ENCODE measurements around the gene DMKN.

Gene DMKN

DNA sequence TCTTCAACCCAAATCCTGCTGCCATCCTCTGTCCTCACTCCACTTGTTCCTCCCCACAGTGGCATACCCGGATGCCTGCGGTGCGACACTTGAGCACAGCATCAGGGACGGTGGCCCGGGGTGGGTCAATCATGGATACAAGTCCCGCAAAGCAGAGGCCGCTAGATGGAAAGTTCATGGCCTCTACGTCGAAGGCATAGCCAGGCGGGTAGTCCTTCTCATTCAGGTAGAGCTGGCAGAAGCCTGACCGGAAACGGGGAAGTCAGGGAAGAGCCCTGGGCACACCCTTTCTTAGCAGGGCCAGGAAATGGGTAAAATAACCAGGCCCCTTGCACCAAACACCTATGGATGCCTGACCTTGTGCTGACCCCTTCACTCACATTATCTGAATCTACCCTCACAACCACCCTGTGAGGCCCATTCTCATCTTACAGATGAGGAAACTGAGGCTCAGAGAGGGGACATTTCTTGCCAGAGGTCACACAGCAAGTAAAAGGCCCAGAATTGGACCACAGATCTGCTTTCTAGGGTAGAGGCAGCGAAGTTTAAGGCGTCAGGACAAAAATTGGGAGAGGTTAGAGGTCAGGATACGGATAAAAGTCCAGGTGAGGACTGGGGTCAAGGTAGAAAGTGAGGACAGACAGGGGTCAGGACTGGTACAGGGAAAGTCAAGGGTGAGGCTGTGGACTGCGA is 43.5 kb upstream of the DMKN start:
- peaks cover 25 to 42% of the 10 kb centered on the region in 2 donors for H3K27me3 ChIP-seq (ENCODE audit: control insufficient read depth in 1 of 2, insufficient read depth in 2 of 2, low read length in 2 of 2)

DNA sequence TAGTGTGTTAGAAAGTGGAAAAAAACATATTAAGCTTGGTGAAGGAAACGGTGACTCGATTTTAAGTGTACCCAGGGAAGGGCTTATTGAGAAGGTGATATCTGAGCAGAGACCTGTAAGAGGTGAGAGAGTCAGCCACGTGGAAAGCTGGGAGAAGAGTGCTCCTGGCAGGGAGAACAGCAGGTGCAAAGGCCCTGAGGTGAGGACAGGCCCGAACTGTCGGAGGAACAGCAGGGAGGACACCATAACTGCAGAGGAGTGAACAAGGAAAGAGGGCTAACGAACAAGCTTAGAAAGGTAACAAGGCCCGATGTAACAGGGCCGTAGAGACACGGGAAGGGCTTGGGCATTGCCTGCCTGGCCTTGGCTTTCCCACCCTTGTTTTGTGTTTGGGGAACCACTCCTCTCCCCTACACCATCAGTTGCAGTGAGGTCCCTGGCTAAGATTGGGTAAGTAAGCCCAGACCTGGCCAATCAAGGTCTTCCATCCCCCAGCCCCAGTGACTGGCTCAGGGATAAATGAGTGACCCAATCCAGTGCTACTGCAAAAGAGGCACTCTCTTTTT is 42.7 kb upstream of the DMKN start:
- H3K27me3 ChIP-seq (ENCODE audit: control insufficient read depth in 1 of 2, insufficient read depth in 2 of 2, low read length in 2 of 2) = peaks cover 22 to 42% of the 10 kb centered on the region in 2 donors
- H3K4me1 ChIP-seq (ENCODE audit: control insufficient read depth, insufficient read depth, low read length) = peaks cover 7% of the 10 kb centered on the region
- H3K9ac ChIP-seq (ENCODE audit: low read length in 2 of 2) = no peak overlapping the region
- no peaks in the 10 kb centered on the region for H3K36me3 ChIP-seq (ENCODE audit: control insufficient read depth in 2 of 2, insufficient read depth in 2 of 2, low read length in 2 of 2)
- H3K27ac ChIP-seq (ENCODE audit: low read length) = no peak overlapping the region
- no peaks in the 10 kb centered on the region for H3K9me3 ChIP-seq (ENCODE audit: control insufficient read depth in 2 of 2, low read length in 2 of 2)
- no peak overlapping the region for H3K4me3 ChIP-seq (ENCODE audit: low read length in 2 of 2)

More for the DNA sequence above, 43.5 kb upstream of the DMKN start:
- H3K36me3 ChIP-seq (ENCODE audit: control insufficient read depth in 2 of 2, insufficient read depth in 2 of 2, low read length in 2 of 2) = no peaks in the 10 kb centered on the region
- no peaks in the 10 kb centered on the region for H3K9me3 ChIP-seq (ENCODE audit: control insufficient read depth in 2 of 2, low read length in 2 of 2)
- H3K9ac ChIP-seq (ENCODE audit: low read length in 2 of 2) = no peak overlapping the region
- H3K27ac ChIP-seq (ENCODE audit: low read length) = no peak overlapping the region
- H3K4me3 ChIP-seq (ENCODE audit: low read length in 2 of 2) = no peak overlapping the region
- H3K4me1 ChIP-seq (ENCODE audit: control insufficient read depth, insufficient read depth, low read length) = peaks cover 7% of the 10 kb centered on the region

DNA sequence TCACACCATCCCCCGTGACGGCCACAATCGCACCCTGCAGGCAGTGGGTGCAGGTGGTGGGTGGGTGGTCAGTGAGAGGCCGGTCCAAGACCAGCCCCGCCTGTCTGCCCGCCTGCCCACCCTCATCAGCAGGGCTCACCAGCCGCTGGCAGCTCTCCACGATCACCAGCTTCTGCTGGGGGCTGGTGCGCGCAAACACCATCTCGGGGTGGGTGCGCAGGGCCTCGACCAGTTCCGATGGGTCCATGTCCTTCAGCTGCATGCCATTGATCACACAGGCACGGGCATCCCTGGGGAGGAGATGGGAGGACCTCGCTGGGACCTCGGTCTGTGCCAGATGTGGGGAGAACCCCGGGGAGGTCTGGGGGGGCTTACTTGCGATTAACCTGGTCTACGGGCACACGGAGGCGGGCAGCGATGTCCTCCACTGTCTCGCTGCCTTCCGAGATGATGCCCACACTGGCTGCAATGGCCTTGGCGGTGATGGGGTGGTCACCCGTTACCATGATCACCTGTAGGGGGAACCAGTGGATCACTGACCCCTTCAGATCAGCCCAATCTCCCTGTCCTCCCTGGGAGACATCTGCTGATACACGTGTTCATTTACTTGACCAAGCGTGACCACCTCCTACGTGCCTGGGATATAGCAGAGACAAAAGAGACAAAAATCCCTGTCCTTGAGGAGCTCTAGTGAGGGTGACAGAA is 42.0 kb upstream of the DMKN start:
- Histone ChIP-seq H3K9ac (ENCODE audit: low read length in 2 of 2) (no peak overlapping the region), H3K27ac (ENCODE audit: low read length) (no peak overlapping the region), H3K4me1 (ENCODE audit: control insufficient read depth, insufficient read depth, low read length) (peaks cover 7% of the 10 kb centered on the region), H3K9me3 (ENCODE audit: control insufficient read depth in 2 of 2, low read length in 2 of 2) (no peaks in the 10 kb centered on the region), H3K36me3 (ENCODE audit: control insufficient read depth in 2 of 2, insufficient read depth in 2 of 2, low read length in 2 of 2) (no peaks in the 10 kb centered on the region), H3K4me3 (ENCODE audit: low read length in 2 of 2) (no peak overlapping the region), H3K27me3 (ENCODE audit: control insufficient read depth in 1 of 2, insufficient read depth in 2 of 2, low read length in 2 of 2) (peaks cover 22 to 41% of the 10 kb centered on the region in 2 donors)

DNA sequence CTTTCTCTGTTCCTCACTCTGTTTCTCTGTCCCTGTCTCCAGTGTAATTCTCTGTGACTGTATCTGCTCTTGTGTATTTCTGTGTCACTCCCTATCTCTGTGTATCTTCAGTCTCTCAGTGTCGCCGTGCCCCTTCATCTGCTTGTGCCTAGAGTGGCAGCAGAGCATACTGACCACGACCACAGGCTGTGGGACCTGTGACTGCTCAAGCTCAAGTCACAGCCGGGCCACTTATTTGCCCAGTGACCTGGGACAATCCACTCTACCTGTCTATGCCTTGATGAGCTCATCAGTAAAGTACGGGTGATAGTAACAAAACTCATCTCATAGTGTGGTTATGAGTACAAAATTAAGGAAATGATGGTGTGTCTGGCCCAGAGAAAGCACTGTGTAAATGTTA is 40.6 kb upstream of the DMKN start:
- H3K4me1 ChIP-seq (ENCODE audit: control insufficient read depth, insufficient read depth, low read length) = peaks cover 7% of the 10 kb centered on the region
- H3K9me3 ChIP-seq (ENCODE audit: control insufficient read depth in 2 of 2, low read length in 2 of 2) = no peaks in the 10 kb centered on the region
- no peaks in the 10 kb centered on the region for H3K36me3 ChIP-seq (ENCODE audit: control insufficient read depth in 2 of 2, insufficient read depth in 2 of 2, low read length in 2 of 2)
- peaks cover 11 to 29% of the 10 kb centered on the region in 2 donors for H3K27me3 ChIP-seq (ENCODE audit: control insufficient read depth in 1 of 2, insufficient read depth in 2 of 2, low read length in 2 of 2)
- no peak overlapping the region for H3K9ac ChIP-seq (ENCODE audit: low read length in 2 of 2)
- H3K4me3 ChIP-seq (ENCODE audit: low read length in 2 of 2) = no peak overlapping the region
- no peak overlapping the region for H3K27ac ChIP-seq (ENCODE audit: low read length)

DNA sequence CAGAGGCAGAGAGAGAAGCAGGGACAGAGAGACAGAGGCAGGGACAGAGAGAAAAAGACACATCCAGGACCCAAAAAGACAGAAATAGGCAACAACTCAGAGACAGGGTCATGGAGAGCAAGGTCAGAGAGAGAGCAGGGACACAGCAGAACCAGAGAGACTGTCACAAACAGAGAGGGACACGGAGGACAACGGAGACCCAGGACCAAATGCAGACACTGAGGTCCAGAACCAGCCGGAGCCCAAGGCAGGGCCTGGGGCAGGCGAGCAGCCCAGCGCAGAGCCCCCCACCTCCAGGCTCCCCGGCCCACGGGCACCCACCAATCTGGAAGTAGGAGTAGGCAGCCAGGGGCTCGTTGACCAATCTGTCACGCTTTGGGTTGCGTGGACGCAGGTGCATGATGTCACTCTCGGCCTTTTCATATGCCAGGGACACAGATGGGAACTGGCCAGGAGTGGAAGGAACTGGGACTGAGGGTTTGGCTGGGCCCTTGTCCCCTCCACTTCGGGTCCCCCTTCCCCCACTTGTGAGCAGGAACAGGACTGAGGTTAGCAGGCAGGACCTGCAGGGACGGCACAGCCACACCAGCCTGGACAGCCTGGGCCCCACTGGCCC is 40.0 kb upstream of the DMKN start:
- Histone ChIP-seq H3K4me3 (ENCODE audit: low read length in 2 of 2) (no peak overlapping the region), H3K4me1 (ENCODE audit: control insufficient read depth, insufficient read depth, low read length) (peaks cover 7% of the 10 kb centered on the region), H3K9me3 (ENCODE audit: control insufficient read depth in 2 of 2, low read length in 2 of 2) (no peaks in the 10 kb centered on the region), H3K9ac (ENCODE audit: low read length in 2 of 2) (no peak overlapping the region), H3K36me3 (ENCODE audit: control insufficient read depth in 2 of 2, insufficient read depth in 2 of 2, low read length in 2 of 2) (no peaks in the 10 kb centered on the region), H3K27ac (ENCODE audit: low read length) (no peak overlapping the region), H3K27me3 (ENCODE audit: control insufficient read depth in 1 of 2, insufficient read depth in 2 of 2, low read length in 2 of 2) (peaks cover 6 to 23% of the 10 kb centered on the region in 2 donors)

DNA sequence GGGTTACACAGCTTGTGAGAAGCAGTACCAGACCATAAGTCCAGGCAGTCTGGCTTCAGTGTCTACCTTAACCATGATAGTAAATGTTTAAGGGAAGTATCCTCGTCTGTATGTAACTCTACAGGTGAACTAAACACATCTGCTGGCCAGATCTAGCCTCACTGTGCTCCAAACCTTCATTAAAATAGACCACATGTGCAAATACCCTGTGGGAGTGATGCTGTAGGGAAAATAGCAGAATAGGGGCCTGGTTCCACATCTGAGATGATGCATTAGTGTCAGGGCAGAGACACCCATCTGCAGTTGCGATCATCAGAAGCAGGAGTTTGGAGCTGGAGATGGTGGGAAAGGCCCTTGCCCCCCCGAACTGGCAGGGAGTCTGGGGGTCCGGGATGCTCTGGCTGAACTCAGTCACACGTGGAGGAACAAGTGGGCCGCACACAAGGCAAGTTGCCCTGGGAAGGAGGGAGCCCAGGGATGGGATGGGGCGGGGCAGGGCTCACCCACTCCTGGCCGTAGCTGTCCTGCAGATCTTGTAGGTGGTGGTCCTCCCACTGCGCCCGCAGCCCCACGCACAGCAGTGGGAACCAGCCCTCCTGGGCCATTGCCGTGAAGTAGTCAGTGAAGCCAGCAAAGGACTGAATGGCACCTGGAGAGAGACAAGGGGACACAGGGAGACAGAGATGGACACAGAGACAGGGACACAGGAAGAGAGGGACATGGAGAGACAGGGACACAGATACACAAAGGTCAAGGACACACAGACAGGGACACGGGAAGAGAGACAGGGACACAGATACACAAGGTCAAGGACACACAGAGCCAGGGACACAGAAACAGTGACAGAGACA is 39.3 kb upstream of the DMKN start:
- peaks cover 0 to 20% of the 10 kb centered on the region in 2 donors for H3K27me3 ChIP-seq (ENCODE audit: control insufficient read depth in 1 of 2, insufficient read depth in 2 of 2, low read length in 2 of 2)
- H3K27ac ChIP-seq (ENCODE audit: low read length) = no peak overlapping the region

DNA sequence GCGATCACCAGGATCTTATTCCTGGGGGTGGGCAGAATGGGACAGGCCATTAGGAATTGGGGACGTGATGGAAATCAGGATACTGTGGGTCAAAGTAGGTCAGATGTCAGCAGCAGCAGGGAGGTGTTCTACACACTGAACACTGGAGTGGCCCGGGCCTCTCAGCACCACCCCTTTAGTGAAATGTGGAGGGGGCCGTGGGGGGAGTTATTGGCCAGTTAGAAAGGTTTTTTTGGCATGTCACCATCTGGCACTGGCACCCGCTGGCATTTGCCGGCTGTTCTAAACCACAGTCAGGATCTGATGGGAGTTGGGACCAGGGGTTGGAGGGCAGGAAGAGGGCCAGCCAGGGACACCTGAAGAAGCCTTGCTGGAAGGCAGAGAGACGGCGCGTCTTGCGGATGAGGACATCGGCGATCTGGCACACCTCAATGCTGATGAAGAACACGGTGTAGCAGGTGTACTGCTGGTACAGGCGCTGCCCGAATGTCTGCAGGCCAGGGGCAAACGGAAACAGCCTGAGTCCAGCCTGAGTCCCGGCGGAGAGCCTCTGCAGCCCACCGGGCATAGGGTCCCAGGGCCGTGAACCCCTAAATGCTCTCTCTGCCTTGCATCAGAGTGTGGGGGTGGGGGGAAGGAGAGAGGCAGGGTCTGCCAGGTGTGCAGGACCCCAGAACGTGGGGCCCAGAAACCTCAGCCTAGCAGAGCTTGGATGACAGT is 37.8 kb upstream of the DMKN start:
- H3K9me3 ChIP-seq (ENCODE audit: control insufficient read depth in 2 of 2, low read length in 2 of 2) = no peaks in the 10 kb centered on the region
- no peak overlapping the region for H3K27ac ChIP-seq (ENCODE audit: low read length)
- peaks cover 0 to 9% of the 10 kb centered on the region in 2 donors for H3K27me3 ChIP-seq (ENCODE audit: control insufficient read depth in 1 of 2, insufficient read depth in 2 of 2, low read length in 2 of 2)
- H3K4me1 ChIP-seq (ENCODE audit: control insufficient read depth, insufficient read depth, low read length) = peaks cover 10% of the 10 kb centered on the region
- no peak overlapping the region for H3K4me3 ChIP-seq (ENCODE audit: low read length in 2 of 2)
- H3K9ac ChIP-seq (ENCODE audit: low read length in 2 of 2) = no peak overlapping the region
- peaks cover 0 to 5% of the 10 kb centered on the region in 2 donors for H3K36me3 ChIP-seq (ENCODE audit: control insufficient read depth in 2 of 2, insufficient read depth in 2 of 2, low read length in 2 of 2)

More for the DNA sequence above, 39.3 kb upstream of the DMKN start:
- H3K36me3 ChIP-seq (ENCODE audit: control insufficient read depth in 2 of 2, insufficient read depth in 2 of 2, low read length in 2 of 2) = no peaks in the 10 kb centered on the region
- no peaks in the 10 kb centered on the region for H3K9me3 ChIP-seq (ENCODE audit: control insufficient read depth in 2 of 2, low read length in 2 of 2)
- peaks cover 2% of the 10 kb centered on the region for H3K4me1 ChIP-seq (ENCODE audit: control insufficient read depth, insufficient read depth, low read length)
- no peak overlapping the region for H3K9ac ChIP-seq (ENCODE audit: low read length in 2 of 2)
- no peak overlapping the region for H3K4me3 ChIP-seq (ENCODE audit: low read length in 2 of 2)

DNA sequence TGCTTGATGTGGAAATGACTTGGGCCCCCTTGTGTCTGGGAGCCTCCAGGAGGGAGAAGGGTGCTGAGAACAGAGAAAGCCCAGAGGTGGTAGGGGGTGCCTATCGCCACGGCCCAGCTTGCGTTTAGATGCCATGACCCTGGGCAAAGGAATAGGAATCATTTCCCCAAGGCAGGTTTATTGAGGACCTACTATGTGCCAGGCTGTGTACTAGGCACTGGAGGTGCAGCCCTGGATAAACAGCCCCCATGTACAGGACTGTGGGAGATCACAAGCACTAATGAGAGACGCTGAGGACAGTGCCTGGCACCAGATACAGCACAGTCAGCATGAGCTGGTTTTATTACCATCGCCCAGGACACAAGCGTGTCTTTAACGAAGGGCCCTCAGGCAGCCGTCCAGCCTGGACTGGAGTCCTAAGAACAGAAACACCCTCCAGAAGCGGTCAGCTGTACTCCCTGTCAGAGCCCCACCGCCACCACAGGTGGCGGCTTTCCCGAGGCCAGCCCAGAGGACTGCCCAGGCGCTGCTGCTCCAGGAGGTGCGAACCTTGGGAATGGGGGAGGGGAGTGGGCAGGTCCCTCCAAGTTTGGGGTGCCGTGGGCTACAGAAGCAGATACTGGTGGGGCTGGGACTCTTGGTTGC is 36.6 kb upstream of the DMKN start:
- Histone ChIP-seq H3K9me3 (ENCODE audit: control insufficient read depth in 2 of 2, low read length in 2 of 2) (no peaks in the 10 kb centered on the region), H3K27me3 (ENCODE audit: control insufficient read depth in 1 of 2, insufficient read depth in 2 of 2, low read length in 2 of 2) (peaks cover 0 to 1% of the 10 kb centered on the region in 2 donors), H3K27ac (ENCODE audit: low read length) (no peak overlapping the region), H3K4me1 (ENCODE audit: control insufficient read depth, insufficient read depth, low read length) (peaks cover 17% of the 10 kb centered on the region), H3K4me3 (ENCODE audit: low read length in 2 of 2) (no peak overlapping the region), H3K9ac (ENCODE audit: low read length in 2 of 2) (no peak overlapping the region), H3K36me3 (ENCODE audit: control insufficient read depth in 2 of 2, insufficient read depth in 2 of 2, low read length in 2 of 2) (peaks cover 0 to 5% of the 10 kb centered on the region in 2 donors)

DNA sequence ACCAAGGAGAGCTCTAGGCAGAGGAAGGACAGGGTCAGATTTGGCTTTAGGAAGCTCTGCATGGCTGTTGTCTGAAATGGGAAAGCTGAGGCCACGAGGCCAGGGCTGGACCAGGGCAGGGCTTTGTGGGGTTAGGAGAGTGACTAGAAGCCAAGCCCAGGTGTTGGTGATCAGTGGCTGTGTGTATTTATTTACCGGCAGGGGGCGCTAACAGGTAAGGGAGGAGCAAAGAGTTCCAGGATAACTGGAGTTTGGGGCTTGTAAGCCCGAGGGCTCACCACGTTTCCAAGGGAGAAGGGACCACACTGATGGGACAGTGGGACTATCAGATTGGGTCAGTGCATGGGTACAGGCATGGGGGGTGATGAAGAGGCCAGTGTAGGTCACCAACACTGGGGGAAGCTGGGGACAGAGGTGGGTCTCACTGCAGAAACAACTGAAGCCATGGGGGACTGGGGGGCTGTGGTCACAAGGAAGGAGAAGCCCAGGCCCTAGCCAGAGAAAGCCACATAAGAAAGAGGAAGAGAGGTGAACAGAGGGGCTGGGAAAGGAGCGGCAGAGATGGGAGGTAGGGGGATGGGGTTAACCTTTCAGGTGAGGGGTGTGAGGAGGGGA is 35.8 kb upstream of the DMKN start:
- peaks cover 0 to 5% of the 10 kb centered on the region in 2 donors for H3K36me3 ChIP-seq (ENCODE audit: control insufficient read depth in 2 of 2, insufficient read depth in 2 of 2, low read length in 2 of 2)

More for the DNA sequence above, 35.8 kb upstream of the DMKN start:
- no peak overlapping the region for H3K4me3 ChIP-seq (ENCODE audit: low read length in 2 of 2)
- H3K27me3 ChIP-seq (ENCODE audit: control insufficient read depth in 1 of 2, insufficient read depth in 2 of 2, low read length in 2 of 2) = no peaks in the 10 kb centered on the region
- no peak overlapping the region for H3K9ac ChIP-seq (ENCODE audit: low read length in 2 of 2)
- H3K9me3 ChIP-seq (ENCODE audit: control insufficient read depth in 2 of 2, low read length in 2 of 2) = no peaks in the 10 kb centered on the region
- H3K27ac ChIP-seq (ENCODE audit: low read length) = no peak overlapping the region
- H3K4me1 ChIP-seq (ENCODE audit: control insufficient read depth, insufficient read depth, low read length) = peaks cover 24% of the 10 kb centered on the region

Data from stomach smooth muscle (tissue), 2 donors.